AG04450 (cell line): Measurements from ENCODE around the gene DDX49. TPM values are rescaled to one million over a fixed set of nuclear protein-coding genes. Genes with fewer than 3 reads are reported as not detected.

Experiments used
- CTCF ChIA-PET: fragments of 300-600, 350-600 bp; formaldehyde crosslinking; extraction: SDS; loops from one replicate; lab custom pipeline; 2022; ENCODE audit warnings: antibody characterized with exemption, inconsistent platforms; lab: Charles Lee
- POLR2A ChIA-PET: fragments of 350-600 bp; formaldehyde crosslinking; extraction: SDS; loops from one replicate; lab custom pipeline; 2021; ENCODE audit warnings: antibody characterized with exemption, inconsistent platforms; lab: Yijun Ruan, JAX
- DNase-seq: peaks from one replicate; pipeline ENCODE4 v3.0.0-alpha.2; 2011; ENCODE audit warnings: low read depth, low spot score
- H3K27ac ChIP-seq: one replicate; pipeline ENCODE4 v1.5.1; 2012; ENCODE audit warnings: low read depth, low read length, control low read depth
- H3K27me3 ChIP-seq: one replicate; pipeline ENCODE4 v1.6.0; 2012; ENCODE audit warnings: low read length; ENCODE audit not compliant: control insufficient read depth, insufficient read depth
- H3K4me3 ChIP-seq: 2 replicates; pipeline ENCODE4 v1.5.1; 2011; ENCODE audit warnings: mild to moderate bottlenecking, low read depth, low read length, control low read depth
- H3K9me3 ChIP-seq: 2 replicates; pipeline ENCODE4 v1.5.1; 2012; ENCODE audit warnings: low read length; ENCODE audit not compliant: control insufficient read depth, insufficient read depth
- polyA plus RNA-seq: library from polyadenylated mRNA; depleted of rRNA; stranded (reverse); fragments of >200 nt; gene quantifications from 2 replicates; pipeline ENCODE4 v1.2.3, GENCODE V29; 2011
- TF ChIP-seq, protein P1 (sequence below): IDR thresholded peaks from 2 replicates; pipeline ENCODE4 v1.5.1; 2011; ENCODE audit warnings: low read depth, low read length, control low read depth, inconsistent platforms

Gene DDX49
- polyA plus RNA-seq, 1 experiment, result 30.7 TPM

DNA sequence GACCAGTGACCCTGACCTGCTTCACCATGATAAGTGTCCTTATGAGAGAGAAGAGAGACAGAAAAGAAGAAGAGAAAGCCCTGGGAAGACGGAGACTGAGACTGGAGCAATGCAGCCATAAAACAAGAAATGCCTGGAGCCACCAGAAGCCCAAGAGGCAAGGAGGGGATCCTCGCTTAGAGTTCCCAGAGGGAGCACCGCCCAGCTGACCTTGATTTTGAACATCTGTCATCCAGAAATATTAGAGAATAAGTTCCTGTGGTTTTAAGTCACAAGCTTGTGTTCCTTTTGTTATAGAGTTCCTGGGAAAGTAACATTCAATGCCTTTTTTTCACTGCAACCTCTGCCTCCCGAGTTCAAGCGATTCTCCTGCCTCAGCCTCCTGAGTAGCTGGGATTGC, 43.8 kb upstream of the DDX49 start:
- Histone ChIP-seq H3K27ac (no peak overlapping the region), H3K27me3 (peaks cover 1% of the 10 kb centered on the region), H3K4me3 (no peak overlapping the region), H3K9me3 (peaks cover 17% of the 10 kb centered on the region)
- CTCF ChIA-PET, result interaction anchor here (0.7 to 4.4 kb wide), 4 partner anchors 9 to 414 kb away, joined by 3 to 22 read pairs (median 4); no protein-coding TSS in a partner anchor
- TF ChIP-seq, protein P1, sequence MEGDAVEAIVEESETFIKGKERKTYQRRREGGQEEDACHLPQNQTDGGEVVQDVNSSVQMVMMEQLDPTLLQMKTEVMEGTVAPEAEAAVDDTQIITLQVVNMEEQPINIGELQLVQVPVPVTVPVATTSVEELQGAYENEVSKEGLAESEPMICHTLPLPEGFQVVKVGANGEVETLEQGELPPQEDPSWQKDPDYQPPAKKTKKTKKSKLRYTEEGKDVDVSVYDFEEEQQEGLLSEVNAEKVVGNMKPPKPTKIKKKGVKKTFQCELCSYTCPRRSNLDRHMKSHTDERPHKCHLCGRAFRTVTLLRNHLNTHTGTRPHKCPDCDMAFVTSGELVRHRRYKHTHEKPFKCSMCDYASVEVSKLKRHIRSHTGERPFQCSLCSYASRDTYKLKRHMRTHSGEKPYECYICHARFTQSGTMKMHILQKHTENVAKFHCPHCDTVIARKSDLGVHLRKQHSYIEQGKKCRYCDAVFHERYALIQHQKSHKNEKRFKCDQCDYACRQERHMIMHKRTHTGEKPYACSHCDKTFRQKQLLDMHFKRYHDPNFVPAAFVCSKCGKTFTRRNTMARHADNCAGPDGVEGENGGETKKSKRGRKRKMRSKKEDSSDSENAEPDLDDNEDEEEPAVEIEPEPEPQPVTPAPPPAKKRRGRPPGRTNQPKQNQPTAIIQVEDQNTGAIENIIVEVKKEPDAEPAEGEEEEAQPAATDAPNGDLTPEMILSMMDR, result no peak
- DNase-seq, result no peak
- POLR2A ChIA-PET, result interaction anchor here (0.7 kb wide), 1 partner anchor 474 kb away, joined by 6 read pairs; no protein-coding TSS in a partner anchor

DNA sequence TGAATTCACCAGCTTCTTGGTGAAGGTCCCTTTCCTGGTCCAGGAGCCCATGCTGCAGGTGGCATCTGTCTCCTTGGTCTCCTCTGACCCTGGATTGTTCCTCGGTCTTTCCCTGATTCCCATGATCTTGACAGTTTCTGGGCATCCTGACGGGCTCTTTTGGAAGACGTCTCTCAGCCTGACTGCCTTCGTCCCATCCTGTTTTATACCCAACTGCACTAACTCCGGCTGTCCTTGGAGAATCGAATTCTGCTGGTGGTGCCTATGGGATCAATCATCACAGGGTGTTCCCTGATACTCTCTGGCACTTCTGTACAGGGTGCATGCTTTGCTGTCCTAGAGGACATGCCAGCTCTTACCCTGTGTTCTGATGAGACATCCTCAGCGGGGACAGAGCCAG, 42.6 kb upstream of the DDX49 start:
- TF ChIP-seq, protein P1, result no peak
- ChIA-PET CTCF (interaction anchor here (1.1 to 4.4 kb wide), 2 partner anchors 10 to 283 kb away, joined by 3 to 22 read pairs; no protein-coding TSS in a partner anchor), POLR2A (interaction anchor here (0.7 kb wide), 1 partner anchor 137 kb away, joined by 5 read pairs; no protein-coding TSS in a partner anchor)
- peaks cover 17% of the 10 kb centered on the region for H3K9me3 ChIP-seq
- no peak for DNase-seq
- H3K27ac ChIP-seq, result no peak overlapping the region
- H3K27me3 ChIP-seq, result no peaks in the 10 kb centered on the region
- H3K4me3 ChIP-seq, result no peak overlapping the region

DNA sequence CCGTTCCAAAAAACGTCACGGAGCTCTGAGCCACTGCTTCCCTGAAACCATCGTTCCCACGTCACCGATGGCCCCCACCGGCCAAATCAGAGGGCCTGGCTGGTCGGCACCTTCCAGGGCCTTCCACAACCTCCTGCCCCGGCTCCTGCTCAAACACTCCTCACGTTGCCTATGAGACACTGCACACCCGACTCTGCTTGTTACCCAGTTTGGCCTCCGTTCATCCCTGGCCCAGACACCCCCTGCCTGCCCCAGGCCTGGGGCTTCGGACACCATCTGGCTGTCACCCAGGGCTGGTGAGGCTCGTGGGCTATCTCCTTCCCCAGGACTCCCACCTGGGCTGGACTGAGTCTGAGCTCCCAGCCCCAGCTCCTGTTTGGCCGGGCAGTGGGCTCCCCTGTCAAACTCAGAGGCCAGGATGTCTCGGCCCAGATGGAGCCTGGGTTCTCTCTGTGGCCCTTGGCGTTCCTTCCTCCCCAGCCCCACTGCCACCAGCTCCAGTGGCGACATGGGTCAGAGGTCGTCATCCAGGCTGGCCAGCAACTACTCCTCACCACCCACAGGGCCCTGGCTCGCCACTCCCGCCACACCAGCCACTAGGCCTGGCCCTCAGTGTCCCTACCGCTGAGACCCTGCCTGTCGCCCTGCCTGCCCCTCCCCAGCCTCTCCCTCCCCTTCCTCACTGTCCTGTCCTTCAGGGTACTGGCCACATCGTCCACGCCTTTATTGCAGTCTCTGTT, 41.3 kb upstream of the DDX49 start:
- ChIA-PET POLR2A (no interaction called here), CTCF (interaction anchor here (4.4 kb wide), 1 partner anchor 11 kb away, joined by 22 read pairs; no protein-coding TSS in a partner anchor)
- Histone ChIP-seq H3K9me3 (peaks cover 17% of the 10 kb centered on the region), H3K4me3 (no peak overlapping the region), H3K27ac (no peak overlapping the region), H3K27me3 (no peaks in the 10 kb centered on the region)
- TF ChIP-seq, protein P1, result no peak
- DNase-seq, result no peak

DNA sequence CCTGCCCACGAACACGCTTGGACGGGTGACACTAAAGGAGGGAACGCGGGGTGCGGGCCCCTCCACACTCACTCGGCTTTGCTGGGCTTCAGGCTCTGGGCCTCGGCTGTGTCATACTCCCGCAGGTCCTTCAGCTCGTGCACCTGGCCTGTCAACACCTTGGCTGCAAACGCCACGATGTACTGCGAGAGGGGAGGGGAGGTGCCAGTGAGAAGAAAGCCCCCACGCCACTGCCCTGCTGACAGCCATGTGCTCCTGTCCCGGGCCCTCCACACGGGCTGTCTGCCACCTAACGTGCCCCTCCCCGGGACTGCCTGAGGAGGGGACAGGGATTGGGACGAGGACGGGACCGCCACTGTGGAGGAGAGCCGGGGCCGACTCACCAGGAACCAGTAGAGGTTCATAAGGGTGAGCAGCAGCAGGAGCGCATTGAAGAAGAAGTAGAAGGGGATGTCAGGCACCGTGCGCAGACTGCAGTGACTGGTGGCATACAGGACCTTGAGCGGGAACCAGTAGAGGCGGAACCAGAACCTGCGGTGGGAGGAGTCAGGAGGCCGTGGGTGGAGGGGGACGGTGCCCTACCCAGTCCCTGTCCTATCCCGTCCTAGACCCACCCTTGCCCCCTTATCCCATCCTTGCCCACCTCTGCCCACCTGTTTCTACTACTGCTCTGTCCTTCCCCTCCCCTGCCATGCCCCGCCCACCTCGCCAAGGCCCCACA, 40.5 kb upstream of the DDX49 start:
- TF ChIP-seq, protein P1, result no peak
- H3K27me3 ChIP-seq, result no peaks in the 10 kb centered on the region
- POLR2A ChIA-PET, result no interaction called here
- H3K27ac ChIP-seq, result no peak overlapping the region
- DNase-seq, result no peak
- peaks cover 17% of the 10 kb centered on the region for H3K9me3 ChIP-seq
- H3K4me3 ChIP-seq, result no peak overlapping the region
- CTCF ChIA-PET, result interaction anchor here (0.5 to 4.4 kb wide), 3 partner anchors 12 to 154 kb away, joined by 3 to 22 read pairs (median 3); no protein-coding TSS in a partner anchor
